H1 (cell line): ENCODE results near the gene RANBP9. TPM values are rescaled to one million over a fixed set of nuclear protein-coding genes. Genes with fewer than 3 reads are reported as not detected.

Source experiments
- CTCF ChIA-PET: fragments of 300-600 bp; sonication (Branson Sonifier 250); formaldehyde crosslinking; loops from one replicate; lab custom pipeline; 2021; ENCODE audit not compliant: partially characterized antibody; lab: Charles Lee
- POLR2A ChIA-PET: fragments of 300-600 bp; sonication (Branson Sonifier 250); formaldehyde crosslinking; loops from one replicate; lab custom pipeline; 2021; ENCODE audit warnings: inconsistent platforms; ENCODE audit not compliant: partially characterized antibody; lab: Charles Lee
- DNase-seq, 2 experiments: peaks; one replicate each; pipeline versions ENCODE4 v3.0.0 to v3.0.0-alpha.2; 2010 to 2022; ENCODE audit warnings: low spot score in 2 of 2, low read depth in 1 of 2, mixed read lengths in 1 of 2
- FAIRE-seq: peaks from 2 replicates; lab custom pipeline; 2011; peaks lifted over from hg19 to GRCh38; lab: Jason Lieb, UNC
- H2AFZ ChIP-seq: 2 replicates; pipeline ENCODE4 v1.8.1; 2012; ENCODE audit warnings: low read length, inconsistent platforms
- H2AK5ac ChIP-seq: 2 replicates; pipeline ENCODE4 v1.6.1; 2013; ENCODE audit warnings: low read depth, low read length
- H2BK120ac ChIP-seq: replicated peaks from 2 replicates; pipeline ENCODE3; 2013; ENCODE audit warnings: low read depth, low read length, inconsistent platforms
- H2BK12ac ChIP-seq: 2 replicates; pipeline ENCODE4 v1.6.1; 2013; ENCODE audit warnings: low read depth, low read length
- H2BK15ac ChIP-seq: 2 replicates; pipeline ENCODE4 v1.6.1; 2013; ENCODE audit warnings: low read length
- H2BK20ac ChIP-seq: 2 replicates; pipeline ENCODE4 v1.6.1; 2013; ENCODE audit warnings: low read length
- H2BK5ac ChIP-seq: 2 replicates; pipeline ENCODE4 v1.6.1; 2013; ENCODE audit warnings: low read depth, low read length
- H3K14ac ChIP-seq: 2 replicates; pipeline ENCODE4 v1.6.1; 2013; ENCODE audit warnings: inconsistent platforms; ENCODE audit not compliant: insufficient read length
- H3K18ac ChIP-seq: 2 replicates; pipeline ENCODE4 v1.6.1; 2013; ENCODE audit warnings: low read length; ENCODE audit errors: extremely low read depth
- H3K23ac ChIP-seq: 2 replicates; pipeline ENCODE4 v1.6.1; 2013; ENCODE audit warnings: inconsistent platforms; ENCODE audit not compliant: insufficient read length
- H3K23me2 ChIP-seq: 2 replicates; pipeline ENCODE4 v1.6.1; 2013; ENCODE audit warnings: low read depth, low read length
- H3K27ac ChIP-seq: 2 replicates; pipeline ENCODE4 v1.6.1; 2011; ENCODE audit warnings: low read depth, low read length, inconsistent platforms
- H3K27me3 ChIP-seq, 4 experiments: replicated peaks in 1 of 4; 1 replicate in 1 of 4; 2 replicates in 3 of 4; pipeline versions ENCODE4 v1.6.1 to v1.8.1; 2011 to 2013; ENCODE audit warnings: low read length in 3 of 4, mild to moderate bottlenecking in 3 of 4, inconsistent platforms in 2 of 4, mixed read lengths in 2 of 4, moderate library complexity in 1 of 4; ENCODE audit not compliant: control insufficient read depth in 3 of 4, insufficient read depth in 3 of 4; ENCODE audit errors: extremely low read depth in 1 of 4
- H3K36me3 ChIP-seq, 4 experiments: 2 replicates each; pipeline versions ENCODE4 v1.6.1 to v1.8.1; 2011 to 2013; ENCODE audit warnings: mild to moderate bottlenecking in 4 of 4, low read length in 3 of 4, moderate library complexity in 2 of 4, control low read depth in 1 of 4, inconsistent platforms in 1 of 4; ENCODE audit not compliant: insufficient read depth in 4 of 4, control insufficient read depth in 2 of 4
- H3K4ac ChIP-seq: replicated peaks from 2 replicates; pipeline ENCODE3; 2013; ENCODE audit warnings: low read length, low read depth, mixed read lengths, inconsistent platforms; ENCODE audit not compliant: insufficient read length
- H3K4me1 ChIP-seq, 4 experiments: replicated peaks in 1 of 4; 1 replicate in 1 of 4; 2 replicates in 3 of 4; pipeline versions ENCODE4 v1.6.1 to v1.8.1; 2011 to 2013; ENCODE audit warnings: low read length in 3 of 4, inconsistent platforms in 2 of 4, mixed read lengths in 1 of 4; ENCODE audit not compliant: insufficient read depth in 4 of 4, control insufficient read depth in 3 of 4
- H3K4me2 ChIP-seq, 2 experiments: 2 replicates each; pipeline versions ENCODE4 v1.6.1 to v1.8.1; 2011 to 2013; ENCODE audit warnings: low read depth in 2 of 2, low read length in 2 of 2, control low read depth in 1 of 2, inconsistent platforms in 1 of 2, mild to moderate bottlenecking in 1 of 2; ENCODE audit not compliant: insufficient read depth in 1 of 2
- H3K4me3 ChIP-seq, 4 experiments: fragments of 200-600, 300-600 bp in 1 of 4; sonication (generic), shearing (Covaris generic), sonication (Bioruptor Twin) in 1 of 4; 2 replicates each; pipeline versions ENCODE4 v1.5.1 to v1.8.1; 2011 to 2016; ENCODE audit warnings: low read length in 4 of 4, low read depth in 3 of 4, control low read depth in 2 of 4, inconsistent platforms in 2 of 4, mild to moderate bottlenecking in 2 of 4, mixed read lengths in 1 of 4, moderate library complexity in 1 of 4; ENCODE audit not compliant: insufficient read depth in 2 of 4; ENCODE audit errors: extremely low read depth in 1 of 4
- H3K56ac ChIP-seq: replicated peaks from 2 replicates; pipeline ENCODE3; 2013; ENCODE audit warnings: low read depth, mild to moderate bottlenecking, mixed read lengths, low read length, inconsistent platforms; ENCODE audit not compliant: insufficient read length
- H3K79me1 ChIP-seq: 2 replicates; pipeline ENCODE4 v1.6.1; 2013; ENCODE audit warnings: low read depth, low read length, control low read depth
- H3K79me2 ChIP-seq, 2 experiments: 2 replicates each; pipeline versions ENCODE4 v1.6.1 to v1.8.1; 2012 to 2013; ENCODE audit warnings: low read length in 2 of 2, mild to moderate bottlenecking in 2 of 2, inconsistent platforms in 1 of 2; ENCODE audit not compliant: insufficient read depth in 2 of 2, control insufficient read depth in 1 of 2
- H3K9ac ChIP-seq, 4 experiments: replicated peaks in 1 of 4; 1 replicate in 1 of 4; 2 replicates in 3 of 4; pipeline versions ENCODE4 v1.6.1 to v1.8.1; 2011 to 2013; ENCODE audit warnings: low read depth in 3 of 4, low read length in 3 of 4, control low read depth in 2 of 4, mild to moderate bottlenecking in 2 of 4, moderate library complexity in 2 of 4, inconsistent platforms in 1 of 4; ENCODE audit errors: extremely low read depth in 1 of 4
- H3K9me3 ChIP-seq, 2 experiments: 2 replicates each; pipeline versions ENCODE4 v1.6.1 to v1.8.1; 2012 to 2013; ENCODE audit warnings: mild to moderate bottlenecking in 2 of 2, moderate library complexity in 2 of 2, control low read depth in 1 of 2, inconsistent platforms in 1 of 2, low read depth in 1 of 2, low read length in 1 of 2, mixed read lengths in 1 of 2; ENCODE audit not compliant: insufficient read depth in 2 of 2
- H4K20me1 ChIP-seq, 2 experiments: replicated peaks in 1 of 2; 2 replicates each; pipeline versions ENCODE3 to v1.8.1; 2011 to 2013; ENCODE audit warnings: inconsistent platforms in 2 of 2, low read length in 2 of 2, mild to moderate bottlenecking in 1 of 2; ENCODE audit not compliant: insufficient read depth in 2 of 2, control insufficient read depth in 1 of 2
- H4K5ac ChIP-seq: 2 replicates; pipeline ENCODE4 v1.6.1; 2013; ENCODE audit warnings: low read length, low read depth, mixed read lengths, inconsistent platforms; ENCODE audit not compliant: insufficient read length
- H4K8ac ChIP-seq: 2 replicates; pipeline ENCODE4 v1.8.0; 2013; ENCODE audit warnings: mild to moderate bottlenecking, moderate library complexity, low read length, inconsistent platforms; ENCODE audit not compliant: insufficient read depth; ENCODE audit errors: extremely low read depth
- H4K91ac ChIP-seq: replicated peaks from 2 replicates; pipeline ENCODE3; 2013; ENCODE audit warnings: low read length, mixed read lengths, inconsistent platforms; ENCODE audit not compliant: insufficient read length
- EZH2 ChIP-seq: fragments of 200-600 bp; sonication (generic); IDR thresholded peaks from 2 replicates; pipeline ENCODE4 v1.7.1; 2012; ENCODE audit warnings: low read depth, mild to moderate bottlenecking, moderate library complexity, low read length, inconsistent platforms; ENCODE audit not compliant: severe bottlenecking
- JUN ChIP-seq: IDR thresholded peaks from 2 replicates; pipeline ENCODE4 v1.6.1; 2011; ENCODE audit warnings: low read depth, mild to moderate bottlenecking, improper control_type of control experiment, low read length
- POU5F1 ChIP-seq: IDR thresholded peaks from 2 replicates; pipeline ENCODE4 v1.6.1; 2011; ENCODE audit warnings: low read depth, mild to moderate bottlenecking, low read length, moderate library complexity
- SUZ12 ChIP-seq: fragments of 200-600 bp; sonication (generic); IDR thresholded peaks from 2 replicates; pipeline ENCODE4 v1.6.1; 2012; ENCODE audit warnings: mild to moderate bottlenecking, inconsistent platforms, low read length, moderate library complexity, mixed read lengths
- TAF1 ChIP-seq: IDR thresholded peaks from 2 replicates; pipeline ENCODE4 v1.6.1; 2011; ENCODE audit warnings: mild to moderate bottlenecking, low read depth, low read length
- WGBS, 2 experiments: shearing (Covaris generic) in 1 of 2; methylation state at CpG; one replicate each; pipeline versions ENCODE4 v1.1.6 to v1.1.7; 2013 to 2015; ENCODE audit warnings: low lambda C conversion rate in 2 of 2, mixed read lengths in 2 of 2, inconsistent platforms in 1 of 2, low coverage in 1 of 2, missing lambda C conversion rate in 1 of 2; ENCODE audit not compliant: insufficient replicate concordance in 2 of 2, insufficient coverage in 1 of 2, insufficient read length in 1 of 2; ENCODE audit errors: extremely low coverage in 1 of 2, missing lambda C conversion rate in 1 of 2; 5-methylcytosine and 5-hydroxymethylcytosine counted together
- polyA plus RNA-seq, 7 experiments: library from polyadenylated mRNA; depleted of rRNA in 3 of 7; stranded (reverse) in 5 of 7; unstranded in 2 of 7; fragments of >200 nt in 5 of 7; fragments of 200-250 nt in 2 of 7; gene quantifications; 1 replicate in 5 of 7; 2 replicates in 1 of 7; 4 replicates in 1 of 7; pipeline versions ENCODE4 v1.2.1 to v1.2.3, GENCODE V29; 2011 to 2013; ENCODE audit warnings: missing spikeins in 2 of 7, mixed read lengths in 2 of 7
- total RNA-seq: library from RNA; stranded (reverse); fragmentation: NEBNext Ultra II Directional; extraction: Animal tissue kit (Norgen Biotek cat#: 25700); gene quantifications from 2 replicates; pipeline ENCODE4 v1.2.1, GENCODE V29; 2021

The RANBP9 gene
- total and polyA plus RNA-seq, 2 of the 8 experiments (the other 6 are each of a cell fraction or from before 2014, with no cell fraction given): 13.0 to 36.7 TPM

- Histone ChIP-seq H2BK12ac (no peak overlapping the region), H3K9ac (no peak overlapping the region), H2BK20ac (no peak overlapping the region), H2BK15ac (no peak overlapping the region), H2AFZ (no peak overlapping the region), H2BK120ac (no peak overlapping the region), H4K20me1 (no peaks in the 10 kb centered on the region), H3K27me3 (no peaks in the 10 kb centered on the region), H3K56ac (no peak overlapping the region), H3K14ac (no peak overlapping the region), H3K18ac (no peak overlapping the region), H3K36me3 (no peaks in the 10 kb centered on the region; a peak in 1 of 8 replicates), H4K91ac (no peak overlapping the region), H3K4me1 (peaks cover 0 to 3% (median under 1%) of the 10 kb centered on the region in 4 experiments; a peak in 3 of 7 replicates), H3K27ac (no peak overlapping the region), H3K23me2 (no peaks in the 10 kb centered on the region), H3K23ac (no peak overlapping the region), H4K8ac (no peak overlapping the region), H3K79me1 (peaks cover 4% of the 10 kb centered on the region), H3K4me3 (no peak overlapping the region), H4K5ac (no peak overlapping the region), H3K9me3 (no peaks in the 10 kb centered on the region), H2AK5ac (no peak overlapping the region), H2BK5ac (no peak overlapping the region), H3K4me2 (no peak overlapping the region), H3K4ac (no peak overlapping the region), H3K79me2 (peaks cover 0 to 97% of the 10 kb centered on the region in 2 experiments; a peak in 2 of 4 replicates)
- no peak for FAIRE-seq
- ChIA-PET CTCF (interaction anchor here (0.6 kb wide), 3 partner anchors 105 to 268 kb away, joined by 3 to 5 read pairs (median 3); no protein-coding TSS in a partner anchor), POLR2A (interaction anchor here (1.1 kb wide), 1 partner anchor 35 kb away, joined by 4 read pairs; no protein-coding TSS in a partner anchor)
- TF ChIP-seq SUZ12 (no peak), TAF1 (no peak), EZH2 (no peak), POU5F1 (no peak), JUN (no peak)
- no peak for DNase-seq
- WGBS, 2 experiments: 90% methylated on average over 8 of the region's 8 CpGs; no CpG with 5 or more reads in 1 of the 2 experiments
These were observed 45.2 kb downstream of the RANBP9 start for GRCh38 chr6:13666194-13667105.
